Measurements from ENCODE around the gene NAA35.

The NAA35 gene

DNA sequence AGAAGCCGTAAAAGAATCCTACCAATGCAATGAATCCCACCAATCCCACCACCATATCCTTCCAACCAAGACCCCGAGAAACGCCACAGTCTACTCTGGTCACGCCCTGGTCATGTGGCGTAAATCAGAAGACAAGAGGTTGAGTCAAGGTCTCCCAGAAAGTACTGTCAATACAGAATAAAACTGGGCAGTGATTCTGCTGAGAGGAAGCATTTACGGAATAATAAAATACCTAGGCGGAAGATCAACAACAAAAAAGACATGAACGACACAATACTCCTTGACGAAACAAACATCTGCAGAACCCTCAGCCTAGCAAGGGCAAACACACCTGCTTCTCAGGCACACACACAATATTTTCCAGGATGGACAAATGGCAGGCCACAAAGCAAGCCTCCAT, 95.6 kb downstream of the NAA35 start:
- TF ChIP-seq CTCF (IDR thresholded peaks at IDR 0.05; ENCODE audit: low read length, missing control alignments): no peak
- no peak for DNase-seq (ENCODE audit: low read depth)
- H3K4me3 ChIP-seq (replicated peaks; ENCODE audit: low read depth, low read length): no peak overlapping the region

DNA sequence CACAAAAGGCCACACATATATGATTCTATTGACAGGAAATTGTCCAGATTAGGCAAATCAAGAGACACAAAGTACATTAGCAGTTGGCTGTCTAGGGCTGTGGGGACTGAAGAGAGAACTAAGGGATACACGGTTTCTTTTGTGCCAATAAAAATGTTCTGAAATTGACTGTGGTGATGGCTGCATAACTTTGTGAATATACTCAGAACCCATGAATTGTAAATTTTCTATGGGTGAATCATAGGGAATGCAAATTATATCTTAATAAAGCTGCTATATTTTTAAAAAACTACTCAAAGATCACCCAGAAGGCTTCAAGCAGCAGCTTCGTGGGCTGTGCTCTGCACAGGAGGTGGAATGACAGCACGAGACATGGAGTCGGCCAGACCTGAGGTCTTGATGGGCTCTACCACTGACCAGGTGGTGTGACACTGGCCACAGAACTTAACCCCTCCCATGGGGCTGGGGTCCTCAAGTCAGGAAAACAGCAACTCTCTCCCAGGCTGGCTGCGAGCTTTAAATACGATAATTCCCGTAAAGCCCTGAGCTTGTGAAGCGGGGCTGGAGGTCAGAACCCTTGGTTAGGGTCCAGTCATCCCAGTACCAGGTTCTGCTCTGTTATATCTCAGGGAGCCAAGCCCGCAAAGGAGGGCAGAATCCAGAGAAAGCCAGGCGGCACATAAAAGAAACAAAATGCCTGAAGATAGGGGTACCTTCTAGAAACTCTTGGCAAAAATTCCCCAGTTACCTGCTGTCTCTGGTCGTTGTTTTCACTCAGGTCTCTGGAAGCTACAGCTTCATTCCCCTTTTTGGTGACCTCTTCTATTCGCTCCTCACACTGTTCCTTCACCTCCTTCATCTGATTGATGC, 99.3 kb downstream of the NAA35 start:
- DNase-seq (ENCODE audit: low read depth): no peak
- no peak overlapping the region for H3K4me3 ChIP-seq (replicated peaks; ENCODE audit: low read depth, low read length)
- no peak for TF ChIP-seq CTCF (IDR thresholded peaks at IDR 0.05; ENCODE audit: low read length, missing control alignments)

DNA sequence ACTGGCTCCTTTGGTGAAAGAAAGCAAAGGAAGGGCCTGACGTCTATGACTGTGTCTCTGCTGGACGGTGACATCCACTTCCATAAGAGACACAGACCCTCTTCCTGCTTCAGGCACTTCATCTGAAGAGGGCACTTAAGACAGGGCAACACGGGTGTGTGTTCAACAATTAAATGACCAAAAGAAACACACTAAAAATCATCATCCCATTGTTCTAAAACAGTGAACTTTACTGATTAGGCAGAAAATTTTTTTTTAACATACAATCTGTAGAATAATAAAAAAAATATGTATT, 99.9 kb downstream of the NAA35 start:
- no peak for DNase-seq (ENCODE audit: low read depth)
- no peak overlapping the region for H3K4me3 ChIP-seq (replicated peaks; ENCODE audit: low read depth, low read length)
- no peak for TF ChIP-seq CTCF (IDR thresholded peaks at IDR 0.05; ENCODE audit: low read length, missing control alignments)

GRCh38 chr9:86041311-86041741, 100.4 kb downstream of the NAA35 start:
- TF ChIP-seq CTCF (IDR thresholded peaks at IDR 0.05; ENCODE audit: low read length, missing control alignments): no peak
- no peak overlapping the region for H3K4me3 ChIP-seq (replicated peaks; ENCODE audit: low read depth, low read length)
- peak; percentile 42 for DNase-seq (ENCODE audit: low read depth)

DNA sequence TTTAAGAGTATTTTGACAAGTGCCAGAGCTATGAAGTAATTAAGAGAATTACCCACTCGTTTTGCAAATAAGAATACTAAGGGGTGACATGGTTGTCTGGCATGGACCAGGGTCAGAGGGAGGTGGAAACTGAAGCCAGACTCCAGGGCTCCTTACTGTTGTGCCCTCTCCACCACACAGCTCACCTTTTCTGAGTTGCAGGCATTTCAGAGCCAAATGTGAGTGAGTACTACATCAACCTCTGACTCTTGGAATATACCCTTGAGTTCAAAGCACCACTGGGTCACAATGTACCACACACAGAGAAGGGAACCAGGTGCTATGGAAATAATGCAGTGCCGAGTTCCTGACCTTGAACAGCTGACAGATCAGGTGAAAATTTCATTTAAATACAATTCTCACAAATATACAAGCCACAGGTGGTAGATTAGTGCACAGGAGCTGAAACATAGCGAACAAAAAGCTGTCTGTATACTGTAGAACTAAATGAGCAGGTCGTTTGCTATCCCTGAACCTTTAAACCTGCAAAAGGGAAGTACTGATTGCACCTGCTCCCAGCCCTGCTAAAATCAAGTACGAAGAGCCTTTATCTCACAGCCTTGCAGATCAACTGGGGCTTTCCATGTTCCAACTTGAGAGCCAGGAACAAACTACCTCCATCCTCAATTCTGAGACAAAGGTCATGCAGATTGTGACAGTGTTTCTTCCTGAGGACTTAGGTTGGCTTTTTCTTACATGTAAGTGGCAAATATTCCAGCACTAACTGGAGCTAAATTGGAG, 101.4 kb downstream of the NAA35 start:
- no peak overlapping the region for H3K4me3 ChIP-seq (replicated peaks; ENCODE audit: low read depth, low read length)
- DNase-seq (ENCODE audit: low read depth): no peak
- TF ChIP-seq CTCF (IDR thresholded peaks at IDR 0.05; ENCODE audit: low read length, missing control alignments): no peak

DNA sequence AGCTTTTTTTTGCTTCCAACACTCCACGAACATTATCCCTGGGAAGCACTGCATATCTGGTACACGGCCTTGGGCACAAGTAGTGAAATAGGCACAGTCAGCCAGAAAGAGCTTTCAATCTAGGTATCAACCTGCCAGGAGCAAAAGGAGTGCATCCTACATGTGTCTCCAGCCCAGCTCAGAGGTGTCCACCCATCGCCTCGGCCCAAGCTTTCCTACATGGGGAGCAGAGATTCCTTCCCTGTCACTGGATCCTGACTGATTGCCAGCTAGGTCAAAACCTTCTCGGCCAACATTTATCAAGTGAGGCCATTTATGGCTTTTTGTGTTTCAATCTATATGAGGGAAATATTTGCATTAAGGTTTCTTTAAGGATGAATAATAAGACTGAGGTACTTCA, 102.6 kb downstream of the NAA35 start:
- no peak for DNase-seq (ENCODE audit: low read depth)
- no peak for TF ChIP-seq CTCF (IDR thresholded peaks at IDR 0.05; ENCODE audit: low read length, missing control alignments)

More for the DNA sequence above, 102.6 kb downstream of the NAA35 start:
- no peak overlapping the region for H3K4me3 ChIP-seq (replicated peaks; ENCODE audit: low read depth, low read length)

Data from fibroblast of pulmonary artery (primary cell).